ENCODE measurements around the gene PLEKHG5. TPM values are rescaled to one million over a fixed set of nuclear protein-coding genes. Genes with fewer than 3 reads are reported as not detected.
"Not testable (repeated sequence)": the region's sequence is repeated elsewhere in the genome, so short reads cannot be mapped to it uniquely, and the experiment has no call there.

The PLEKHG5 gene
- total and polyA plus RNA-seq, 10 donors: 6.4 to 120 (median 59.4) TPM

DNA sequence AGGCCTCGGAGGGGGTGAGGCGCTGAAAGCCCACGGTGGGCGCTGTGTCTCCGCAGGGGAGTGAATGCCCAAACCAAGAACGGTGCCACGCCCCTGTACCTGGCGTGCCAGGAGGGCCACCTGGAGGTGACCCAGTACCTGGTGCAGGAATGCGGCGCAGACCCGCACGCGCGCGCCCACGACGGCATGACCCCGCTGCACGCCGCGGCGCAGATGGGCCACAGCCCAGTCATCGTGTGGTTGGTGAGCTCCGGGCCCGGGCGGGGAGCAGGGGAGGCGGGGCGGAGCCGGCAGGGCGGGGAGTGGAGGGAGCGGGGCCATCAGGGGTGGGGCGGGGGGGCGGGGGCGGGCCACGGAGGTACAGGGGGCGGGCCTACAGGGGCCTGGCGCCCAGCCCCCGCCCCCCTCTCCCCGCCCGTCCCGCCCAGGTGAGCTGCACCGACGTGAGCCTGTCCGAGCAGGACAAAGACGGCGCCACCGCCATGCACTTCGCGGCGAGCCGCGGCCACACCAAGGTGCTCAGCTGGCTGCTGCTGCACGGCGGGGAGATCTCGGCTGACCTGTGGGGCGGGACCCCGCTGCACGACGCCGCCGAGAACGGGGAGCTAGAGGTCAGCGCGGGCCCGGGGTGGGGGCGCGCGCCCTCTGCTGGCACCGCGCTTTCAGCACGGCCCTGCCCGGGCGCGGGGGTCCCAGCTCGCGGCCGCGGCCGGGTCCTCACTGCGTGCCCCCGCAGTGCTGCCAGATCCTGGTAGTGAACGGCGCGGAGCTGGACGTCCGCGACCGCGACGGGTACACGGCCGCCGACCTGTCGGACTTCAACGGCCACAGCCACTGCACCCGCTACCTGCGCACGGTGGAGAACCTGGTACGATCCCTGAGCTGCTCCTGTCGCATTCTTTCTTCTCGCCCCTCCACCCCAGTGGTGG, 51.0 kb downstream of the PLEKHG5 start:
- TF ChIP-seq POLR2AphosphoS5 (IDR thresholded peaks at IDR 0.05) (no peak), POLR2A (IDR thresholded peaks at IDR 0.05) (no peak)
- TF ChIP-seq, protein P1, sequence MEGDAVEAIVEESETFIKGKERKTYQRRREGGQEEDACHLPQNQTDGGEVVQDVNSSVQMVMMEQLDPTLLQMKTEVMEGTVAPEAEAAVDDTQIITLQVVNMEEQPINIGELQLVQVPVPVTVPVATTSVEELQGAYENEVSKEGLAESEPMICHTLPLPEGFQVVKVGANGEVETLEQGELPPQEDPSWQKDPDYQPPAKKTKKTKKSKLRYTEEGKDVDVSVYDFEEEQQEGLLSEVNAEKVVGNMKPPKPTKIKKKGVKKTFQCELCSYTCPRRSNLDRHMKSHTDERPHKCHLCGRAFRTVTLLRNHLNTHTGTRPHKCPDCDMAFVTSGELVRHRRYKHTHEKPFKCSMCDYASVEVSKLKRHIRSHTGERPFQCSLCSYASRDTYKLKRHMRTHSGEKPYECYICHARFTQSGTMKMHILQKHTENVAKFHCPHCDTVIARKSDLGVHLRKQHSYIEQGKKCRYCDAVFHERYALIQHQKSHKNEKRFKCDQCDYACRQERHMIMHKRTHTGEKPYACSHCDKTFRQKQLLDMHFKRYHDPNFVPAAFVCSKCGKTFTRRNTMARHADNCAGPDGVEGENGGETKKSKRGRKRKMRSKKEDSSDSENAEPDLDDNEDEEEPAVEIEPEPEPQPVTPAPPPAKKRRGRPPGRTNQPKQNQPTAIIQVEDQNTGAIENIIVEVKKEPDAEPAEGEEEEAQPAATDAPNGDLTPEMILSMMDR (IDR thresholded peaks at IDR 0.05 in 8 of 11, conservative IDR thresholded peaks at IDR 0.05 in 3 of 11): peak in 5 of 11 experiments; percentile 35 to 57 (median 43)
- peak; percentile 84 for DNase-seq
- H3K27ac ChIP-seq: no peak overlapping the region
- peaks cover 0 to 15% (median 10%) of the 10 kb centered on the region in 6 donors for H3K4me1 ChIP-seq
- intact Hi-C loops (cut with DNase I; ENCODE audit: low total_unique reads): no loop called here
- no peaks in the 10 kb centered on the region for H3K36me3 ChIP-seq
- peak overlapping the region in 6 of 8 donors; percentile 26 to 63 (median 29) for H3K4me3 ChIP-seq
- H3K9me3 ChIP-seq: no peaks in the 10 kb centered on the region
- peaks cover 0 to 93% (median 35%) of the 10 kb centered on the region in 7 donors for H3K27me3 ChIP-seq (replicated peaks in 1 of 7)
- whole genome bisulfite sequencing, 5 donors: 6 to 31% (median 9%) methylated on average over 10 to 97 of the region's 101 CpGs

- no peak overlapping the region for H3K27ac ChIP-seq
- DNase-seq: peak; percentile 85
- WGBS, 5 donors: 6 to 22% (median 9%) methylated on average over 4 to 5 of the region's 5 CpGs
- H3K36me3 ChIP-seq: no peaks in the 10 kb centered on the region
- peaks cover 0 to 15% (median 10%) of the 10 kb centered on the region in 6 donors for H3K4me1 ChIP-seq
- no peaks in the 10 kb centered on the region for H3K9me3 ChIP-seq
- intact Hi-C loops (cut with DNase I; ENCODE audit: low total_unique reads): no loop called here
- H3K4me3 ChIP-seq: no peak overlapping the region
- peaks cover 0 to 71% (median 32%) of the 10 kb centered on the region in 7 donors for H3K27me3 ChIP-seq (replicated peaks in 1 of 7)
- TF ChIP-seq POLR2A (IDR thresholded peaks at IDR 0.05): no peak
- TF ChIP-seq, protein P1 (IDR thresholded peaks at IDR 0.05 in 8 of 11, conservative IDR thresholded peaks at IDR 0.05 in 3 of 11): peak; percentile 77 to 97 (median 94)
- TF ChIP-seq POLR2AphosphoS5 (IDR thresholded peaks at IDR 0.05): no peak
Measured at GRCh38 chr1:6438047-6438525, 53.4 kb downstream of the PLEKHG5 start.

- Histone ChIP-seq H3K4me1 (peaks cover 0 to 15% (median 10%) of the 10 kb centered on the region in 6 donors), H3K27me3 (replicated peaks in 1 of 7) (peaks cover 0 to 62% (median 32%) of the 10 kb centered on the region in 7 donors)
- H3K27ac ChIP-seq; intact Hi-C loops (cut with DNase I; ENCODE audit: low total_unique reads); H3K36me3 ChIP-seq; H3K4me3 ChIP-seq; H3K9me3 ChIP-seq; DNase-seq: not testable (repeated sequence)
- 56 to 77% (median 67%) methylated on average over 13 to 22 of the region's 22 CpGs for WGBS, 5 donors
Measured at GRCh38 chr1:6437012-6437700, 54.3 kb downstream of the PLEKHG5 start.

- Histone ChIP-seq H3K27me3 (replicated peaks in 1 of 7) (peaks cover 0 to 53% (median 32%) of the 10 kb centered on the region in 7 donors), H3K4me1 (peaks cover 0 to 15% (median 10%) of the 10 kb centered on the region in 6 donors)
- WGBS, 5 donors: 65 to 89% (median 75%) methylated on average over 3 of the region's 3 CpGs
- intact Hi-C loops (cut with DNase I; ENCODE audit: low total_unique reads); H3K36me3 ChIP-seq; H3K4me3 ChIP-seq; DNase-seq; H3K27ac ChIP-seq; H3K9me3 ChIP-seq: not testable (repeated sequence)
Measured at GRCh38 chr1:6436277-6436676, 55.2 kb downstream of the PLEKHG5 start.

Data from spleen (tissue), 11 donors.